Endothelial cell (in vitro differentiated cells): ENCODE results near the gene PPP1R3E. TPM values are rescaled to one million over a fixed set of nuclear protein-coding genes. Genes with fewer than 3 reads are reported as not detected.
"Not testable (repeated sequence)": the region's sequence is repeated elsewhere in the genome, so short reads cannot be mapped to it uniquely, and the experiment has no call there.

Experiments
- DNase-seq: peaks from one replicate; pipeline ENCODE4 v3.0.0; 2021; ENCODE audit warnings: low spot score
- H3K27ac Mint-ChIP-seq: one replicate; pipeline ENCODE4 v1.8.0; 2021; ENCODE audit warnings: mixed read lengths, inconsistent platforms; ENCODE audit not compliant: unreplicated experiment
- H3K27me3 Mint-ChIP-seq: one replicate; pipeline ENCODE4 v1.8.0; 2021; ENCODE audit warnings: mild to moderate bottlenecking, moderate library complexity, mixed read lengths, inconsistent platforms; ENCODE audit not compliant: unreplicated experiment
- H3K36me3 Mint-ChIP-seq: one replicate; pipeline ENCODE4 v1.8.0; 2021; ENCODE audit warnings: mild to moderate bottlenecking, low read depth, mixed read lengths, inconsistent platforms; ENCODE audit not compliant: unreplicated experiment
- H3K4me1 Mint-ChIP-seq: one replicate; pipeline ENCODE4 v1.8.0; 2021; ENCODE audit warnings: mild to moderate bottlenecking, mixed read lengths, inconsistent platforms; ENCODE audit not compliant: unreplicated experiment
- H3K4me3 Mint-ChIP-seq: one replicate; pipeline ENCODE4 v1.8.0; 2021; ENCODE audit warnings: mild to moderate bottlenecking, mixed read lengths, inconsistent platforms; ENCODE audit not compliant: unreplicated experiment
- H3K9me3 Mint-ChIP-seq: one replicate; pipeline ENCODE4 v1.8.0; 2021; ENCODE audit warnings: mixed read lengths, inconsistent platforms; ENCODE audit not compliant: unreplicated experiment
- CTCF ChIP-seq: fragments of 200-600 bp; sonication (generic); IDR thresholded peaks from one replicate; pipeline ENCODE4 v1.5.0; 2021; ENCODE audit warnings: antibody characterized with exemption; ENCODE audit not compliant: unreplicated experiment
- total RNA-seq: library from RNA; stranded (reverse); fragmentation: NEBNext Ultra II Directional; extraction: Animal tissue kit (Norgen Biotek cat#: 25700); gene quantifications from one replicate; pipeline ENCODE4 v1.2.1, GENCODE V29; 2021; ENCODE audit not compliant: unreplicated experiment

The PPP1R3E gene
- total RNA-seq, 1 donor from 2014 or later = 8.4 TPM

DNA sequence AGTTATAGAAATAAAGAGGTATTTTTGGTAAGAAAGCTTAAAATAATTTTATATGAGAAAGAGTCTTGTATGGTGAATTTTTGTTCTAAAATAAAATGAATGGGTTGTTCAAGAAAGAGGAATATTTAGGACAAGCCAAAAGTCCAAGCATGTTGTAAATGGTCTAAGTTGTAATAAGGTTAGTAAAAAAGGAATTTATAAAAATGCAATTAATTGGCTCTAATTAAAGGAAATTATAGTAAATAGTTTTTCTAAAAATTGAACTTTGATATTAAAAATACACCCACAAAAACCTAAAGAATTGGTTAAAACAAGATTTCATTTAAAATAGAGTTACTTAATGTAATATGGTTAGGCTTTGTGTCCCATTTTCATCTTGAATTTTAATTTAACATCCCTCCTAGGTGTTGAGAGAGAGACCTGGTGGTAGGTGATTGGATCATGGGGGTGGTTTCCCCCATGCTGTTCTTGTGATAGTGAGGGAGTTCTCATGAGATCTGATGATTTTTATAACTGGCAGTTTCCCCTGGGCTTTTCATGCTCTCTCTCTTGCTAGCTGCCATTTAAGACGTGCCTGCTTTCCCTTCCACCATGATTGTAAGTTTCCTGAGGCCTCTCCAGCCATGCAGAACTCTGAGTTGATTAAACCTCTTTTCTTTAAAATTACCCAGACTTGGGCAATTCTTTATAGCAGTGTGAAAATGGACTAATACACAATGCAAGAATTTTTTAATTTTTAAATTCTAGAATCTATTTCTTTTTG is 37.0 kb upstream of the PPP1R3E start:
- Mint-ChIP-seq H3K4me3 (no peak overlapping the region), H3K36me3 (no peaks in the 10 kb centered on the region), H3K27ac (no peak overlapping the region), H3K9me3 (no peaks in the 10 kb centered on the region), H3K4me1 (no peaks in the 10 kb centered on the region), H3K27me3 (no peaks in the 10 kb centered on the region)
- no peak for TF ChIP-seq CTCF
- no peak for DNase-seq

DNA sequence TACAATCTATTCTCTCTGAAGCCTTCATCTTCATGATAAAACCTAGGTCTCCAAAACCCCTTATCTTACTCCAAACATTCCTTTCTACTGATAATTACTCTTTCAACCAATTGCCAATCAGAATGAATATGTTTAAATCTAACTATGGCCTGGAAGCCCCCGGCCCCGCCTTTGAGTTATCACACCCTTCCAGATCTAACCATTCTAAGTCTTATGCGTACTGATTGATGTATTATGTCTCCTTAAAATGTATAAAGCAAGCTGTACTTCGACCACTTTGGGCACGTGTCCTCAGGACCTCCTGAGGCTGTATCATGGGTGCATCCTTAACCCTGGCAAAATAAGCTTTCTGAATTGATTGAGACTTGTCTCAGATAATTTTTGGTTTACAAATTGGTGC is 33.0 kb upstream of the PPP1R3E start:
- no peaks in the 10 kb centered on the region for H3K4me1 Mint-ChIP-seq
- H3K9me3 Mint-ChIP-seq = no peaks in the 10 kb centered on the region
- no peak for DNase-seq

DNA sequence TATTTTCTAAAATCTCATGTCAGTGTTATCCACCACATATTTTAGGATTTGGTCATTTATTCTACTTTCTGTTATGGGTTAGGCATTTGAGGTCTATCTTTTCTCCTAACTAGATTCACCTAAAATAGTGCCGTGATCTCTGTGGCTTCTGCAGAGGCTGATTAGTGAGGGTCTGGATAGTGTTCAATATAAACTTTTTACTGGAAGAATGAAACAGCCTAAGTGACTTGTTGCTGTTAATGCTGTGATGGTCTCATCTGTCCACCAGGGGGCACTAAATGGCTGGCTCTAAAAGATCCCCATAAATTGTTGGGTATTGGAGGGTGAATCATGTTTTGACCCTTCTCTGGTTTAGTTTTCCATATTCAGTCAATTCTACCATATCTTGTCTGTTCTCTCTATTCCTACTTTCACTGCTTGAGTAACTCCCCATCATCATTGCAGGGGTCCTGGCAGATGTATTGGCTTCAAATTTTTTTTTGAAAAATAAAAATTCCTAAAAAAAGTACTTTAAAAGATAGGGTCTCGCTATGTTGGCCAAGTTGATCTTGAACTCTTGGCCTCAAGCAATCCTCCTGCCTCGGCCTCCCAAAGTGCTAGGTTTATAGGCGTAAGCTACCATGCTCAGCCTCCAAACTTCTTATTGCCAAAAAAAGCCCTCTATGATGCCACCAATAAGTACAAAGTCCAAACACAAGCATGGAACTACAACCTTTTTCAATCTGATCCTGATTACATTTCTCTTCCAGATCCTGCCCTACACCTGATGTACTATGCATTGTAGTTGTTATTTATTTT is 25.5 kb upstream of the PPP1R3E start:
- H3K27ac Mint-ChIP-seq = no peak overlapping the region
- H3K4me1 Mint-ChIP-seq = peaks cover 10% of the 10 kb centered on the region
- TF ChIP-seq CTCF = peak; percentile 94
- peak; percentile 60 for DNase-seq
- H3K4me3 Mint-ChIP-seq = no peak overlapping the region
- no peaks in the 10 kb centered on the region for H3K9me3 Mint-ChIP-seq
- H3K36me3 Mint-ChIP-seq = peaks cover 13% of the 10 kb centered on the region
- H3K27me3 Mint-ChIP-seq = peaks cover 3% of the 10 kb centered on the region

More for the DNA sequence above, 33.0 kb upstream of the PPP1R3E start:
- Mint-ChIP-seq H3K36me3 (no peaks in the 10 kb centered on the region), H3K4me3 (no peak overlapping the region), H3K27ac (no peak overlapping the region), H3K27me3 (peaks cover 2% of the 10 kb centered on the region)
- TF ChIP-seq CTCF = no peak

GRCh38 chr14:23326491-23327332 is 24.1 kb upstream of the PPP1R3E start:
- Mint-ChIP-seq H3K27me3 (peaks cover 10% of the 10 kb centered on the region), H3K4me1 (peaks cover 23% of the 10 kb centered on the region), H3K4me3 (no peak overlapping the region), H3K36me3 (peaks cover 22% of the 10 kb centered on the region), H3K27ac (no peak overlapping the region), H3K9me3 (no peaks in the 10 kb centered on the region)
- DNase-seq = no peak
- no peak for TF ChIP-seq CTCF

DNA sequence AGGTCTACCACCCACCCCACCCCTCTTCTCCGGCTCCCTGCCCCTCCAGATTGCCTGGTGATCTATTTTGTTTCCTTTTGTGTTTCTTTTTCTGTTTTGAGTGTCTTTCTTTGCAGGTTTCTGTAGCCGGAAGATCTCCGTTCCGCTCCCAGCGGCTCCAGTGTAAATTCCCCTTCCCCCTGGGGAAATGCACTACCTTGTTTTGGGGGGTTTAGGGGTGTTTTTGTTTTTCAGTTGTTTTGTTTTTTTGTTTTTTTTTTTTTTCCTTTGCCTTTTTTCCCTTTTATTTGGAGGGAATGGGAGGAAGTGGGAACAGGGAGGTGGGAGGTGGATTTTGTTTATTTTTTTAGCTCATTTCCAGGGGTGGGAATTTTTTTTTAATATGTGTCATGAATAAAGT is 23.1 kb upstream of the PPP1R3E start:
- not testable (repeated sequence) for H3K27ac Mint-ChIP-seq, H3K4me3 Mint-ChIP-seq, DNase-seq, H3K9me3 Mint-ChIP-seq
- H3K36me3 Mint-ChIP-seq = peaks cover 22% of the 10 kb centered on the region
- H3K4me1 Mint-ChIP-seq = peaks cover 27% of the 10 kb centered on the region
- peaks cover 15% of the 10 kb centered on the region for H3K27me3 Mint-ChIP-seq
